GM12891 (cell line): Measurements from ENCODE around the gene PHF24.

ENCODE experiments used
- PAX5 ChIP-seq: IDR thresholded peaks from 2 replicates; pipeline ENCODE4 v1.6.1; 2011; ENCODE audit warnings: low read length, moderate library complexity, mild to moderate bottlenecking; ENCODE audit not compliant: insufficient read depth, severe bottlenecking
- POLR2A ChIP-seq: IDR thresholded peaks from 2 replicates; pipeline ENCODE4 v1.6.1; 2011; ENCODE audit warnings: low read depth, low read length, control low read depth
- POLR2AphosphoS5 ChIP-seq: IDR thresholded peaks from 2 replicates; pipeline ENCODE4 v1.6.1; 2011; ENCODE audit warnings: low read depth, low read length, control low read depth
- POU2F2 ChIP-seq: IDR thresholded peaks from 2 replicates; pipeline ENCODE4 v1.6.1; 2011; ENCODE audit warnings: low read depth, mild to moderate bottlenecking, control low read depth, low read length, moderate library complexity
- SPI1 ChIP-seq: IDR thresholded peaks from 2 replicates; pipeline ENCODE4 v1.6.1; 2011; ENCODE audit warnings: low read depth, low read length, control low read depth
- TAF1 ChIP-seq: IDR thresholded peaks from 2 replicates; pipeline ENCODE4 v1.6.1; 2011; ENCODE audit warnings: low read depth, low read length, control low read depth

DNA sequence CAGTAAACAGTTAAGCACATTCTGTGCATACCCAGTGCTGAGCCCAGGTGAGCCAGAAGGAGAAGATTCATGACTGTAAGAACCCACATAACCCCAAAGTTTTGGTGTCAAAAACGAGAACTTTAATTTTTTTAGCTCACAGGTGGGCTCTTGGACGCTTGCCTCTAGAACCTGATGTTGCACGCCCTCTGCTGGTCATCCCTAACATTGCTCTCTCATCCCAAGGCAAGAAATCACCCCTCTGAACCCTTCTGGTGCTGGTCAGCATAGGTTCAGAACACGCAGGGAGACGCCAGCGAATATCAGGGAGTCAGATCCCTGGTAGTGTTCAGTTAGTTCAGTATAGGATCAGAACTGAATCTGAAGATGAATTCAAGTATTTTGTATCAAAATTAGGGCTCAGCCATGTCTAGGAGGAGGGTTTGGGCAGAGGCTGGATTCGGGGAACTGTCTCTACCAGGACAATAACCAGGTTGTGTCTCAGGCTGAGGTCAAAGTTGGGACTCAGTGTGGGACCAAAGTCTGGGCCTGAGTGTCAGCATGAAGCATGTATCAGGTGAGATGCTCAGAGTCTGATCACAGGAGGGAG lies 27.3 kb downstream of the PHF24 start:
- TF ChIP-seq POLR2A = no peak
- TF ChIP-seq POLR2AphosphoS5 = no peak
- TF ChIP-seq SPI1 = no peak
- TF ChIP-seq POU2F2 = no peak
- TF ChIP-seq TAF1 = no peak
- TF ChIP-seq PAX5 = no peak
